22Rv1 (cell line): ENCODE results near the gene ADTRP.

Source experiments
- H3K27ac ChIP-seq: fragments of 450-650 bp; 2 replicates; pipeline ENCODE4 v1.5.1; 2017
- ZFX ChIP-seq: fragments of 450-650 bp; IDR thresholded peaks from 2 replicates; pipeline ENCODE4 v1.6.1; 2017; ENCODE audit warnings: antibody characterized with exemption, borderline replicate concordance
- TF ChIP-seq, protein P1 (sequence below): fragments of 450-650 bp; IDR thresholded peaks from 2 replicates; pipeline ENCODE4 v1.5.1; 2017; ENCODE audit warnings: mild to moderate bottlenecking

The ADTRP gene

DNA sequence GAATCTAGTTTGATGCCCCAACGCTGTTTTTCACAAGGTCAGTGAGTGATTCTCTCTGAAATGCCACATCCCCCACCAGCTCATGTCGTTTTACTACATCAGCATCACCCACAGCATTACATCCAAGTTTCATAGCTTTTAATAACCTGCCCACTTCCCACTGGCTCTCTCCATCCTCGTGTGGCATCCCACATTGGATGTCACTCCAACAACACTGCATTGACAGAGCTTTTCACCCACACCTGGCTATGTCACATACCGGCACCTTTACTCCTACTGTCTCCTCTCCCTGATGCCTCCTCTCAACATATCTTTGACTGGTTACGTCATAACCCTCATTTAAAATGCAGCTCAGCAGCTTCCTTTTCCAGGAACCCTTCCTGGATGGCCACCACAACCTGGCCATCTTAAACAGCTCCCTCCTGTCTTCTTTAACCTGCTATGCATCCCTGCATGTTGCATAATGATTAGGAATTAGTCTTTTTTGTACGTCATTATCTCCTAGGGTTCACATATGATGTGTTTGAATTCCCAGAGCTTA is 5.0 kb upstream of the ADTRP start:
- TF ChIP-seq, protein P1, sequence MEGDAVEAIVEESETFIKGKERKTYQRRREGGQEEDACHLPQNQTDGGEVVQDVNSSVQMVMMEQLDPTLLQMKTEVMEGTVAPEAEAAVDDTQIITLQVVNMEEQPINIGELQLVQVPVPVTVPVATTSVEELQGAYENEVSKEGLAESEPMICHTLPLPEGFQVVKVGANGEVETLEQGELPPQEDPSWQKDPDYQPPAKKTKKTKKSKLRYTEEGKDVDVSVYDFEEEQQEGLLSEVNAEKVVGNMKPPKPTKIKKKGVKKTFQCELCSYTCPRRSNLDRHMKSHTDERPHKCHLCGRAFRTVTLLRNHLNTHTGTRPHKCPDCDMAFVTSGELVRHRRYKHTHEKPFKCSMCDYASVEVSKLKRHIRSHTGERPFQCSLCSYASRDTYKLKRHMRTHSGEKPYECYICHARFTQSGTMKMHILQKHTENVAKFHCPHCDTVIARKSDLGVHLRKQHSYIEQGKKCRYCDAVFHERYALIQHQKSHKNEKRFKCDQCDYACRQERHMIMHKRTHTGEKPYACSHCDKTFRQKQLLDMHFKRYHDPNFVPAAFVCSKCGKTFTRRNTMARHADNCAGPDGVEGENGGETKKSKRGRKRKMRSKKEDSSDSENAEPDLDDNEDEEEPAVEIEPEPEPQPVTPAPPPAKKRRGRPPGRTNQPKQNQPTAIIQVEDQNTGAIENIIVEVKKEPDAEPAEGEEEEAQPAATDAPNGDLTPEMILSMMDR, result no peak
- no peak for TF ChIP-seq ZFX
- H3K27ac ChIP-seq, result no peak overlapping the region

DNA sequence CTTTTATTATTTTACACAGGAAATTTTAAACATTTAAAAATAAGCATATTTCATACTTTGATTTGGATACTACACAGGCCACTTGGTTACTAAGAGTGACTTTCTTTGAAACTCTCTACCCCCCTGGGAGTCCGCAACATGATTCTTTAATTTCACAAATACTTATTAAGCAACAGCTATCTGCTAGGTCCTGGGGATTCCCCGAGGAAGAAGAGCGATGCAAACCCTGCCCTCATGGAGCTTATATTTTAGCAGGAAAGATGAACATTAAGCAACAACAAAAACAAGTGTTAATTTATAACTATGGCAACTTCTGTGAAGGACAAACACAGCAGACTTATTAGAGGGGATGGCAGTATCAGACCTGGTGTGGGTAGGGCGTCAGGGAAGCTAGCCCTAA is 3.9 kb upstream of the ADTRP start:
- no peak overlapping the region for H3K27ac ChIP-seq
- TF ChIP-seq, protein P1, result no peak
- no peak for TF ChIP-seq ZFX

DNA sequence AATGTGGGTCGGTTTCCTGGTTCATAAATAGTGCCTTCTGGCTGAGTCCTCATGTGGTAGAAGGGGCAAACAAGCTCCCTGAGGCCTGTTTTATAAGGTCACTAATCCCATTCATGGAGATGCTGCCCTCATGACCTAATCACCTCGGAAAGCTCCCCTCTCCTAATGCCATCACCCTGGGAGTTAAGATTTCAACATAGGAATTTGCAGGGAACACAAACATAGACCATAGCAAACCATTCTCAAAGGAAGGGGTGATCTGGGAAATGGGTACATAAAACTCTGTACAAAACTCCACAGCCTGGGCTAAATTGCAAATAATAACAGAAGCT is 1.5 kb upstream of the ADTRP start:
- no peak overlapping the region for H3K27ac ChIP-seq
- TF ChIP-seq, protein P1, result no peak

DNA sequence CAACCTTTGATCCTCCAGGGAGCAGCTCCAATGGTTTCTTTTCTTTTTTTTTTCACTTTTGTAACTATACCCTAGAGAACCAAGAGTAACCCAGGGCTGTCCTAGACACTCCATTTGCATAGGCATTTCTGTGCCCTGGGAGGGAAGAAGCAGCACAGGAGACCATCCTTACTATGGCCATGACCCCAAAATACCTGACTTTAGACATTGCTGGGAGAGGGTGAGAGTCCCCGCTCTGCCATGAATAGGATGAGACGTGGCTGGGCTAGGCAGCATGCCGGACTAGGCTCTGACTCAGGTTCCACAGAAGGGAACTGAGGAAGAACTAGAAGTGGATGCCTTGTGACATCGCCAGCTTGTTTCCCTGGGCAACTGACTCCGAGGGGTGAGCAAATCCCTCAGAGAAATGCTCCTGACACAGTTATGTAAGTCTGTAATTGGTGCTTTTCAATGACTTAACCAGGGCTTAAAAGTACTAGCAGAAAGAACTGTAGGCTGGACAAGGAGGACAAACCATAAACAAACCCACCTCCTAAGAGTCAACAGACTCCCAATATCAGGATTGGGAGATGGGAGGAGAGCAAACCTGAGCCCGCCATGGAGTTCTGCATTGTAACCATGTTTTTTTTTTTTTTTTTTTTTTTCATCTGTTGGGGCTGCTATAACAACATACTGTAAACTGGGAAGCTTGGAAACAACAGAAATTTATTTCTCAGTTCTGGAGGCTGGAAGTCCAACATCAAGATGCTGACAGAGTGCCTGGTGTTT is 910 bp upstream of the ADTRP start:
- H3K27ac ChIP-seq, result no peak overlapping the region
- TF ChIP-seq, protein P1, result no peak
- no peak for TF ChIP-seq ZFX

DNA sequence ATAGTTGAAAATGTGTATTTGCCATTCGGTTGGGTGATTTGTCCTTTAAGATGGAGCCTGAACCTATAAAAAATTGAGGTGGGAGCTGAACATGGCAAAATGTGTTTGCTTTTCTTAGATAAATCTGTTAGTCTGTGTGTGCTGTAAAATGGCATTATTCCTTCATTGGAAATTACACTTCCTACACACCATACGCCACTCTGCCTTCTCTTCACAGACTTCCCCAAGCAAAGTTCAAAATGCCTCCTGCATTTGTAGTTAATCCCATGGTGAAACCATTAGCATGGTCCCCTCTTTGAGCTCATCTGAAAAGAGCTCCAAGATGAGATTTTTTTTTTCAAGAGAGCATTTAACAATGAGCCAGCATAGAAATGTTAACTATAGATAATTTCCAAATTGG is 567 bp downstream of the ADTRP start:
- no peak overlapping the region for H3K27ac ChIP-seq
- TF ChIP-seq, protein P1, result no peak
- no peak for TF ChIP-seq ZFX

DNA sequence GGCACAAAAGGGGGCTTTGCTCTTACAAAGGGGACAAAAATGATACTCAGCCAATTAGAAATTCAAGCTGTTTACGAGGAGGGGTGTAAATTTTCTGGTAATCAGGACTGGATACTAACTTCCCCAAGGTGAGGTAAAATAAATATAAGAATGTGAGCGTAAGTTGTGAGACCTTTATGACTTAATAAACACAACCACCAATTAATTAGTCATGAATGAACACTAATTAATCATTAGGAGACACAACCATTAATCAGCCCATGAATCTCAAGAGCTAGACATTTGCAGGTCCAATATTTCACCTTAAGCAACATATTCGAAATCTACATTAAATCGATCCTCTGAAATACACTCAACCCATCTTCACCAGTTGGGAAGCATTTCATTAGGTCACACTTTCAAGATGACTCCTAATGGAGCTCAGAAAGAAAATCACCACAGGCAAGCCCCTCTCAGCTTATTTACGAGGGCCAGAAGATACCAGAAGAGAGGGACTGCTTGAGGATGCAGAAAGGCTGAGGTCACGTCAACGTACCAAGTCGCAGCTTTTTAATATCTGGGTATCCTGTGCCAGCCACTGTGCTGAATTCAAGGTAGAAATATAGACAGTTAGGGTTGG is 2.7 kb downstream of the ADTRP start:
- H3K27ac ChIP-seq, result no peak overlapping the region
- TF ChIP-seq, protein P1, result no peak
- no peak for TF ChIP-seq ZFX

DNA sequence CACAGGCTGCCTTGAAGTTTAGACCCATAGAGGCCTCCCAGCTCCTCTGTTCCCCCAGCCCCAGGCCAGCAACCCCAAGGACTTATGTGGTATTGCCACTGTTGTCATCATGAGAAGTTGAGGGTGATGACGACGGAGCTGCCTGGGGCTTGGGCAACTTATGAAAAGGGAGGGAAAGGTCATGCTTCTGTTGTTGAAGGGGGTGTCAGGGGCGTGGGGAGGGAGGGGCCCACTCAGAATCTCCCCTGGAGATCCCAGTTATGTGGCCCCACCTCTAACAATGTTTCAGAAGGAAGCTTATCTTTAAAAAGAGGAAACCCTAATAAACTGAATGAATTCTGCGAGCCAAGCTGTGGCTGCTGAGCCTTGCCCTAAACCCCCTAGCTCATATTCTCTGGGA is 4.2 kb downstream of the ADTRP start:
- TF ChIP-seq, protein P1, result no peak
- TF ChIP-seq ZFX, result no peak
- H3K27ac ChIP-seq, result no peak overlapping the region
